AG09309 (cell line): ENCODE measurements around the gene UGT1A10.
"Not testable (repeated sequence)": the region's sequence is repeated elsewhere in the genome, so short reads cannot be mapped to it uniquely, and the experiment has no call there.

Experiments used
- DNase-seq: peaks from one replicate; pipeline ENCODE4 v3.0.0-alpha.2; 2010; ENCODE audit warnings: low read depth
- H3K4me3 ChIP-seq: 2 replicates; pipeline ENCODE4 v1.5.1; 2011; ENCODE audit warnings: mild to moderate bottlenecking, low read depth, low read length, moderate library complexity; ENCODE audit not compliant: control insufficient read depth
- CTCF ChIP-seq: IDR thresholded peaks from 2 replicates; pipeline ENCODE4 v1.5.1; 2011; ENCODE audit warnings: mild to moderate bottlenecking, low read depth, low read length, inconsistent platforms; ENCODE audit not compliant: insufficient read depth, control insufficient read depth; ENCODE audit errors: missing control alignments

UGT1A10 gene

GRCh38 chr2:233603520-233603919 is 32.7 kb upstream of the UGT1A10 start:
- H3K4me3 ChIP-seq: no peak overlapping the region
- DNase-seq: no peak
- no peak for TF ChIP-seq CTCF

GRCh38 chr2:233604826-233605225 is 31.4 kb upstream of the UGT1A10 start:
- no peak for DNase-seq
- no peak overlapping the region for H3K4me3 ChIP-seq
- TF ChIP-seq CTCF: no peak

GRCh38 chr2:233605680-233606079 is 30.6 kb upstream of the UGT1A10 start:
- no peak overlapping the region for H3K4me3 ChIP-seq
- no peak for DNase-seq
- TF ChIP-seq CTCF: no peak

- H3K4me3 ChIP-seq: no peak overlapping the region
- DNase-seq: no peak
- TF ChIP-seq CTCF: no peak
These were observed 25.0 kb upstream of the UGT1A10 start for GRCh38 chr2:233611284-233611683.

- not testable (repeated sequence) for DNase-seq, H3K4me3 ChIP-seq
These were observed 18.8 kb upstream of the UGT1A10 start, which contains the start of gene UGT1A8 for GRCh38 chr2:233617476-233617875. TSS of gene UGT1A8 (plus strand) at chr2:233617633. CDS start at chr2:233617708, 75 bp downstream.

GRCh38 chr2:233620204-233620603 is 16.0 kb upstream of the UGT1A10 start:
- TF ChIP-seq CTCF: no peak
- no peak overlapping the region for H3K4me3 ChIP-seq
- DNase-seq: no peak

GRCh38 chr2:233621863-233622262 is 14.4 kb upstream of the UGT1A10 start:
- not testable (repeated sequence) for H3K4me3 ChIP-seq, DNase-seq

- TF ChIP-seq CTCF: no peak
- no peak overlapping the region for H3K4me3 ChIP-seq
- no peak for DNase-seq
These were observed 8.8 kb upstream of the UGT1A10 start for GRCh38 chr2:233627331-233628025.
